Mesenchymal stem cell (in vitro differentiated cells and primary cell): ENCODE data around the gene TMEM175.

Experiments
- DNase-seq: peaks from one replicate; pipeline ENCODE4 v3.0.0-alpha.2; 2013
- H2AFZ ChIP-seq: one replicate; pipeline ENCODE4 v1.6.1; 2013; ENCODE audit warnings: low read depth, mild to moderate bottlenecking, control low read depth, inconsistent platforms, low read length, moderate library complexity
- H2AK5ac ChIP-seq: 2 replicates; pipeline ENCODE4 v1.6.1; 2013; ENCODE audit warnings: low read length, moderate library complexity, mild to moderate bottlenecking, inconsistent platforms; ENCODE audit not compliant: severe bottlenecking
- H2BK120ac ChIP-seq: one replicate; pipeline ENCODE4 v1.6.1; 2013; ENCODE audit warnings: low read depth, mild to moderate bottlenecking, inconsistent platforms, low read length, moderate library complexity
- H2BK12ac ChIP-seq, 2 experiments: one replicate each; pipeline ENCODE4 v1.6.1; 2013; ENCODE audit warnings: inconsistent platforms in 2 of 2, low read length in 2 of 2, mild to moderate bottlenecking in 2 of 2, moderate library complexity in 2 of 2, control low read depth in 1 of 2
- H2BK15ac ChIP-seq: one replicate; pipeline ENCODE4 v1.6.1; 2013; ENCODE audit warnings: mild to moderate bottlenecking, low read depth, inconsistent platforms; ENCODE audit not compliant: poor library complexity, severe bottlenecking
- H2BK5ac ChIP-seq: 2 replicates; pipeline ENCODE4 v1.6.1; 2013; ENCODE audit warnings: low read depth, mild to moderate bottlenecking, low read length, control low read depth, inconsistent platforms; ENCODE audit not compliant: poor library complexity, severe bottlenecking
- H3K14ac ChIP-seq, 2 experiments: one replicate each; pipeline ENCODE4 v1.6.1; 2013; ENCODE audit warnings: inconsistent platforms in 2 of 2, low read length in 2 of 2, control low read depth in 1 of 2, mild to moderate bottlenecking in 1 of 2, moderate library complexity in 1 of 2
- H3K18ac ChIP-seq, 2 experiments: one replicate each; pipeline ENCODE4 v1.6.1; 2013; ENCODE audit warnings: inconsistent platforms in 2 of 2, low read length in 2 of 2, control low read depth in 1 of 2, low read depth in 1 of 2, mild to moderate bottlenecking in 1 of 2
- H3K23ac ChIP-seq, 2 experiments: one replicate each; pipeline ENCODE4 v1.6.1; 2013; ENCODE audit warnings: inconsistent platforms in 2 of 2, low read length in 2 of 2, mild to moderate bottlenecking in 2 of 2, moderate library complexity in 2 of 2, control low read depth in 1 of 2
- H3K27ac ChIP-seq: 2 replicates; pipeline ENCODE4 v1.5.1; 2013; ENCODE audit warnings: mild to moderate bottlenecking, moderate library complexity, low read length, control low read depth, inconsistent platforms; ENCODE audit not compliant: poor library complexity, severe bottlenecking
- H3K27me3 ChIP-seq, 2 experiments: 2 replicates each; pipeline versions ENCODE4 v1.6.1 to v1.7.0; 2013; ENCODE audit warnings: low read length in 2 of 2, mild to moderate bottlenecking in 2 of 2, moderate library complexity in 2 of 2, control low read depth in 1 of 2, inconsistent platforms in 1 of 2; ENCODE audit not compliant: control insufficient read depth in 1 of 2, insufficient read depth in 1 of 2
- H3K36me3 ChIP-seq, 2 experiments: 2 replicates each; pipeline versions ENCODE4 v1.6.1 to v1.7.0; 2013; ENCODE audit warnings: low read length in 2 of 2, control low read depth in 1 of 2, inconsistent platforms in 1 of 2, low read depth in 1 of 2, mild to moderate bottlenecking in 1 of 2; ENCODE audit not compliant: insufficient read depth in 2 of 2, control insufficient read depth in 1 of 2
- H3K4ac ChIP-seq, 2 experiments: one replicate each; pipeline ENCODE4 v1.6.1; 2013; ENCODE audit warnings: inconsistent platforms in 2 of 2, low read length in 2 of 2, mild to moderate bottlenecking in 2 of 2, moderate library complexity in 2 of 2, control low read depth in 1 of 2, low read depth in 1 of 2
- H3K4me1 ChIP-seq: 2 replicates; pipeline ENCODE4 v1.6.1; 2013; ENCODE audit warnings: low read depth, low read length, control low read depth; ENCODE audit not compliant: control insufficient read depth, insufficient read depth
- H3K4me2 ChIP-seq: 2 replicates; pipeline ENCODE4 v1.6.1; 2013; ENCODE audit warnings: low read length, mild to moderate bottlenecking, inconsistent platforms; ENCODE audit not compliant: poor library complexity, severe bottlenecking
- H3K4me3 ChIP-seq, 2 experiments: 2 replicates each; pipeline versions ENCODE4 v1.5.1 to v1.7.0; 2013; ENCODE audit warnings: low read length in 2 of 2, mild to moderate bottlenecking in 2 of 2, control low read depth in 1 of 2, low read depth in 1 of 2; ENCODE audit not compliant: insufficient read depth in 1 of 2
- H3K79me1 ChIP-seq: replicated peaks from 2 replicates; pipeline ENCODE4 v1.6.1; 2013; ENCODE audit warnings: mild to moderate bottlenecking, control low read depth, low read length, inconsistent platforms; ENCODE audit not compliant: poor library complexity, severe bottlenecking
- H3K9ac ChIP-seq: 2 replicates; pipeline ENCODE4 v1.7.0; 2013; ENCODE audit warnings: mild to moderate bottlenecking, low read length, moderate library complexity
- H3K9me3 ChIP-seq: 2 replicates; pipeline ENCODE4 v1.7.0; 2013; ENCODE audit warnings: mild to moderate bottlenecking, low read length; ENCODE audit not compliant: control insufficient read depth
- H4K8ac ChIP-seq: one replicate; pipeline ENCODE4 v1.6.1; 2013; ENCODE audit warnings: inconsistent platforms, mild to moderate bottlenecking, low read length, moderate library complexity
- H4K91ac ChIP-seq: one replicate; pipeline ENCODE4 v1.6.1; 2013; ENCODE audit warnings: mild to moderate bottlenecking, low read length, inconsistent platforms
- WGBS: methylation state at CpG from one replicate; pipeline ENCODE4 v1.1.7; 2013; ENCODE audit warnings: mixed read lengths; 5-methylcytosine and 5-hydroxymethylcytosine counted together

The TMEM175 gene

DNA sequence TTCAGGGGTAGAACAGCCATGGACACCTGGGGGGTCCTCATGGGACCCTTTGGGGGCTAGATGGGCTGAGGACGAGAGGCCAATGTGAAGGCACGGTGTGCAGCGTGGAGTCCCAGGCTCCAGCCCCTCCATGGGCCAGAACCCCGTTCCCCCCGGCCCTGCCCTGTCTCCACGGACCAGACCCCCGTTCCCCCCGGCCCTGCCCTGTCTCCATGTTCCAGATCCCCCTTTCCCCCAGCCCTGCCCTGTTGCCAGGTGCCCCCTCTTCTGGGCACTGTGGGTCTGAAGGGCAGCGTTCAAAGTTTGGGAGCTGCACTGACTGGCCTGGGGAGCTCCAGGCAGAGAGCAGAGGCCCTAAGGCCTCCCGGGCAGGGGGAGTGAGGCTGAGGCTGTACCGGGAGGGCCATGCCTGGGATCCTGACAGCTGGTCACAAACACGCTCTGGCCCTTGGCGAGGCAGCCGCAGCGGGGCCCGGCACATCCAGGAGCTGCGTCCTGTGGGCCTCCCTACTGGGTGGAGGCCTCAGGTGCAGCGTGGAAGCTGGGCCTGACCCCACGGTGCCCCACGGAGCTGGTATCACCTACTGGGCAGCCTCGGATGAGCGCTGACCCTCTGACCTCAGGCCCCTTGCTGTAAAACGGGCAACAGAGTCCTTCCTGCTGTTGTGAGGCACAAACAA is 32.2 kb downstream of the TMEM175 start:
- Histone ChIP-seq H3K14ac (no peak overlapping the region), H3K9ac (no peak overlapping the region), H2AK5ac (no peak overlapping the region), H2AFZ (no peak overlapping the region), H4K91ac (no peak overlapping the region), H3K27ac (no peak overlapping the region), H3K79me1 (peaks cover 8% of the 10 kb centered on the region), H3K23ac (no peak overlapping the region), H3K4me2 (no peak overlapping the region), H2BK15ac (no peak overlapping the region), H3K18ac (no peak overlapping the region), H2BK120ac (no peak overlapping the region), H3K4me1 (peaks cover 22% of the 10 kb centered on the region), H3K27me3 (no peaks in the 10 kb centered on the region), H2BK12ac (no peak overlapping the region), H3K9me3 (no peaks in the 10 kb centered on the region), H3K4ac (no peak overlapping the region), H3K4me3 (no peak overlapping the region), H4K8ac (no peak overlapping the region), H2BK5ac (no peak overlapping the region), H3K36me3 (peaks cover 58 to 96% of the 10 kb centered on the region in 2 experiments)
- 96% methylated on average over 21 of the region's 23 CpGs for WGBS
- no peak for DNase-seq

DNA sequence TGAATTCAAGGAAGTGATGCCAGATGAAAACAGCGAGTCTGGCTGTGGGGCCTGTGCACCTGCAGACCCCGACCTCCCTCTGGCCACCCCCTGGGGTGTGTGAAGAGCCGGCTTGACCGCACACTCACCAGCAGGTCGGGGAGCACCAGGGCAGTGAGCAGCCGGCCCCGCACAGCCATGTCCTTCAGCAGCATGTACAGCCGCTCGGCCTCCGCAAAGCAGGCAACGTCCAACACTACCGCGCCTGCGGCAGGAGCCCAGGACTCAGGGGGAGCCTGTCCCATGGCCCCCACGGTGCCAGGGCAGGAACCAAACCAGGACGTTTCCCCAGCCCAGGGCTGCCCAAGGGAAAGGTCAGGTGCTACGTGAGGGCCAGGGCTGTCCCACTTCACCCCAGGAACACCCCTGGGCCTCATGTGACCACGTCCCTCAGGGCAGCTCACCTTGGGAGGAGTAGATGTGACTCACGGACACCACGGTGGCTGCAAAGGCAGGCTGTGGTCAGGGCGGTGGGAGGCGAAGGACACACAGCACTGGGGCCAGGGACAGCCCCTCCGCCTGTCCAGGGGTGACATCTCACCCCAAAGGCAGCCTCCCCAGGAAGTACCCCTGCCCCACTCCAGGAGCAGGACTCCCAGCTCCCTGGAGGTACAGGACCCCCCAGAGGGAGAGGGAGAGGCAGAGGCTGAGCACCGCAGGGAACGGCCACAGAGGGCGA is 32.9 kb downstream of the TMEM175 start:
- Histone ChIP-seq H3K27me3 (no peaks in the 10 kb centered on the region), H3K4me1 (peaks cover 21% of the 10 kb centered on the region), H3K27ac (no peak overlapping the region), H2AK5ac (no peak overlapping the region), H4K8ac (no peak overlapping the region), H3K14ac (no peak overlapping the region), H3K4me3 (no peak overlapping the region), H2BK15ac (no peak overlapping the region), H3K36me3 (peaks cover 52 to 93% of the 10 kb centered on the region in 2 experiments), H3K9me3 (no peaks in the 10 kb centered on the region), H3K9ac (no peak overlapping the region), H2BK5ac (no peak overlapping the region), H4K91ac (no peak overlapping the region), H3K4ac (no peak overlapping the region), H2AFZ (no peak overlapping the region), H3K18ac (no peak overlapping the region), H2BK12ac (no peak overlapping the region), H2BK120ac (no peak overlapping the region), H3K23ac (no peak overlapping the region), H3K4me2 (no peak overlapping the region), H3K79me1 (peaks cover 10% of the 10 kb centered on the region)
- 91% methylated on average over 26 of the region's 26 CpGs for WGBS
- DNase-seq = no peak

DNA sequence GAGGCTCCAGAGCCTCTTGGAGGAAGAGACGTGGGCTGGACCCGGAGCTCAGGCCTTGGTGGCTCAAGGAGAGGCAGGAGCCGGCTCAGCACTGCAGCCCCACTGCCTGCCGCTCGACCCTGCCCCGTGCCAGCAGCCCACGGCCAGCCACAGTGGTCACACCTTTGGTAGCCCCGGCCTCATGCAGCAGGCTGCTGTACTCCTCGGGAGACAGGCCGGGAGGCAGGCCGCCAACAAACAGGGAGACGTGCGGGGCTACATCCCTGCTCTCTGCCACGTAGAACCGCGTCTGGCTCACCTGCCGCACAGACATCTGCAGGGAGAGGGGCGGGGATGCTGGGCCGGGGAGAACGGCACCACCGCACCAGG is 33.5 kb downstream of the TMEM175 start:
- H3K27ac ChIP-seq = no peak overlapping the region
- no peak overlapping the region for H3K4me2 ChIP-seq
- peaks cover 50 to 93% of the 10 kb centered on the region in 2 experiments for H3K36me3 ChIP-seq
- H4K8ac ChIP-seq = no peak overlapping the region
- no peak overlapping the region for H3K4ac ChIP-seq
- no peak overlapping the region for H2BK12ac ChIP-seq
- no peak overlapping the region for H2BK5ac ChIP-seq
- no peak overlapping the region for H3K4me3 ChIP-seq
- no peaks in the 10 kb centered on the region for H3K9me3 ChIP-seq
- no peak overlapping the region for H3K14ac ChIP-seq
- no peaks in the 10 kb centered on the region for H3K27me3 ChIP-seq
- H2AK5ac ChIP-seq = no peak overlapping the region
- no peak for DNase-seq
- H3K23ac ChIP-seq = no peak overlapping the region
- 91% methylated on average over 21 of the region's 21 CpGs for WGBS
- H3K9ac ChIP-seq = no peak overlapping the region
- no peak overlapping the region for H3K18ac ChIP-seq
- no peak overlapping the region for H2AFZ ChIP-seq
- H4K91ac ChIP-seq = no peak overlapping the region
- no peak overlapping the region for H2BK120ac ChIP-seq
- H2BK15ac ChIP-seq = no peak overlapping the region
- H3K79me1 ChIP-seq = peaks cover 16% of the 10 kb centered on the region
- H3K4me1 ChIP-seq = peaks cover 22% of the 10 kb centered on the region

DNA sequence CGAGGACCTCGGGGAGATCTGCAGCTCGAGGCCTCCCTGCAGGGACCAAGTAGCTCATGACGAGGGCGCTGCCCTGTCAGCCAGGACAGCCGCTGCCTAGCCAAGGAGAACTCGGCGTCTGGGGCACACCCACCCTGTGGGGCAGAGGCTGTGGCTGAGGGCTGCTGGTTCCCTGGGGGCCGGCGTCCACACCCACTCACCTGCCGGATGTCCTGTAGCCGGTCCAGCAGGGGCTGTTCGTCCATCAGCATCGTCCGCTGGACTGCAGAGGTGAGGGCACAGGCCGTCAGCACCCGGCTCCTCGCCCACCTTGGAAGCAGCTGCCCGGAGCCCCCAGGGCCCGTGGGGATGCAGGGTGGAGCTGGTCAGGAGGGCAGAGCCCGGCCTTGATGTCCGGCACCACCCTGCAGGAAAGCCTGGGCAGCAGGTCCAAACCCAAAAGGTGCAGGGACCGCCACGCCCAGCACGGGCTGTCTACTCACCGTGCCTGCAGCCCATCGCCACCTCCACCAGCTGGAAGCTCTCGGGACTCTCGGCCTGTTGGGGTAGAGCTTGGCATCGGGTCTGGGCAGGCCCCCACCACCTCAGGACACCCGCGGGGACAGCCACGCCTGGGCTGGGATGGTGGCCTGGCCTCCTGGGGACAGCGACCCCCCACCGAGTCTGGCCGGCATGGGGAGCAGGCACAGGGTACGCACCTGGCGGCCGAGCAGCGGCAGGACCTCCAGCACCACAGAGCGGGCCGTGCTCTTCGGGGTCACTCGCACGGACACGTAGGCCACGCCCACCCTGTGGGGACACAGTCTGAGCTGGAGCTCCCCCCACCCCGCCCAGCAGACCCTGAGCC is 34.2 kb downstream of the TMEM175 start:
- Histone ChIP-seq H2BK12ac (no peak overlapping the region), H3K4ac (no peak overlapping the region), H2BK5ac (no peak overlapping the region), H2AK5ac (no peak overlapping the region), H3K4me3 (no peak overlapping the region), H3K4me1 (peaks cover 23% of the 10 kb centered on the region), H3K27me3 (no peaks in the 10 kb centered on the region), H2BK15ac (no peak overlapping the region), H3K18ac (no peak overlapping the region), H3K79me1 (peaks cover 23% of the 10 kb centered on the region), H2BK120ac (no peak overlapping the region), H4K8ac (no peak overlapping the region), H3K14ac (no peak overlapping the region), H3K36me3 (peaks cover 48 to 88% of the 10 kb centered on the region in 2 experiments), H2AFZ (no peak overlapping the region), H3K4me2 (no peak overlapping the region), H3K27ac (no peak overlapping the region), H3K9me3 (no peaks in the 10 kb centered on the region), H3K9ac (no peak overlapping the region), H3K23ac (no peak overlapping the region), H4K91ac (no peak overlapping the region)
- DNase-seq = no peak
- WGBS = 95% methylated on average over 48 of the region's 48 CpGs
